ENCODE measurements around the gene ADRM1.

ADRM1 gene

GRCh38 chr20:62329389-62330377, 26.9 kb downstream of the ADRM1 start:
- no peak for TF ChIP-seq MAX (IDR thresholded peaks at IDR 0.05)

- TF ChIP-seq TEAD4 (IDR thresholded peaks at IDR 0.05), result no peak
- TF ChIP-seq NFIC (IDR thresholded peaks at IDR 0.05), result no peak
- TF ChIP-seq YY1 (IDR thresholded peaks at IDR 0.05; ENCODE audit: low read depth), result no peak
- no peak for TF ChIP-seq USF1 (IDR thresholded peaks at IDR 0.05)
- TF ChIP-seq REST (IDR thresholded peaks at IDR 0.05; ENCODE audit: low read depth), result no peak
- TF ChIP-seq ZBTB7A (IDR thresholded peaks at IDR 0.05; ENCODE audit: low read depth), result no peak
- no peak for TF ChIP-seq FOXM1 (IDR thresholded peaks at IDR 0.05; ENCODE audit: borderline replicate concordance, low read depth)
- TF ChIP-seq EGR1 (IDR thresholded peaks at IDR 0.05), result no peak
- no peak for TF ChIP-seq TAF1 (IDR thresholded peaks at IDR 0.05; ENCODE audit: low read depth)
- TF ChIP-seq CREB1 (IDR thresholded peaks at IDR 0.05; ENCODE audit: low read depth), result no peak
- no peak for TF ChIP-seq EP300 (IDR thresholded peaks at IDR 0.05; ENCODE audit: borderline replicate concordance)
- no peak for TF ChIP-seq TCF12 (IDR thresholded peaks at IDR 0.05; ENCODE audit: low read depth)
- no peak for TF ChIP-seq RAD21 (IDR thresholded peaks at IDR 0.05; ENCODE audit: low read depth)
- TF ChIP-seq MAX (IDR thresholded peaks at IDR 0.05), result no peak
- TF ChIP-seq CEBPB (IDR thresholded peaks at IDR 0.05), result no peak
Measured at GRCh38 chr20:62330576-62331317, 27.9 kb downstream of the ADRM1 start.

- no peak for TF ChIP-seq YY1 (IDR thresholded peaks at IDR 0.05; ENCODE audit: low read depth)
- no peak for TF ChIP-seq NFIC (IDR thresholded peaks at IDR 0.05)
- TF ChIP-seq ZBTB7A (IDR thresholded peaks at IDR 0.05; ENCODE audit: low read depth), result no peak
- no peak for TF ChIP-seq TAF1 (IDR thresholded peaks at IDR 0.05; ENCODE audit: low read depth)
- TF ChIP-seq CREB1 (IDR thresholded peaks at IDR 0.05; ENCODE audit: low read depth), result no peak
- no peak for TF ChIP-seq FOXM1 (IDR thresholded peaks at IDR 0.05; ENCODE audit: borderline replicate concordance, low read depth)
- TF ChIP-seq RAD21 (IDR thresholded peaks at IDR 0.05; ENCODE audit: low read depth), result no peak
- TF ChIP-seq TEAD4 (IDR thresholded peaks at IDR 0.05), result no peak
Measured at GRCh38 chr20:62331347-62331746, 28.6 kb downstream of the ADRM1 start.

- no peak for TF ChIP-seq YY1 (IDR thresholded peaks at IDR 0.05; ENCODE audit: low read depth)
- no peak for TF ChIP-seq NFIC (IDR thresholded peaks at IDR 0.05)
- TF ChIP-seq EGR1 (IDR thresholded peaks at IDR 0.05), result no peak
- TF ChIP-seq REST (IDR thresholded peaks at IDR 0.05; ENCODE audit: low read depth), result no peak
- no peak for TF ChIP-seq TCF12 (IDR thresholded peaks at IDR 0.05; ENCODE audit: low read depth)
- TF ChIP-seq ZBTB7A (IDR thresholded peaks at IDR 0.05; ENCODE audit: low read depth), result no peak
- no peak for TF ChIP-seq CEBPB (IDR thresholded peaks at IDR 0.05)
- no peak for TF ChIP-seq EP300 (IDR thresholded peaks at IDR 0.05; ENCODE audit: borderline replicate concordance)
- TF ChIP-seq CREB1 (IDR thresholded peaks at IDR 0.05; ENCODE audit: low read depth), result no peak
- TF ChIP-seq USF1 (IDR thresholded peaks at IDR 0.05), result no peak
- TF ChIP-seq FOXM1 (IDR thresholded peaks at IDR 0.05; ENCODE audit: borderline replicate concordance, low read depth), result no peak
- TF ChIP-seq TEAD4 (IDR thresholded peaks at IDR 0.05), result no peak
- no peak for TF ChIP-seq TAF1 (IDR thresholded peaks at IDR 0.05; ENCODE audit: low read depth)
- no peak for TF ChIP-seq RAD21 (IDR thresholded peaks at IDR 0.05; ENCODE audit: low read depth)
- TF ChIP-seq MAX (IDR thresholded peaks at IDR 0.05), result no peak
Measured at GRCh38 chr20:62332421-62332820, 29.6 kb downstream of the ADRM1 start.
